Measurements from ENCODE around the gene NDUFB5.

- TF ChIP-seq RAD21 (IDR thresholded peaks at IDR 0.05; ENCODE audit: low read length) (no peak), GATA2 (CRISPR knock-in tag; IDR thresholded peaks at IDR 0.05) (no peak), RFX5 (IDR thresholded peaks at IDR 0.05; ENCODE audit: low read length) (no peak), YY1 (IDR thresholded peaks at IDR 0.05; ENCODE audit: low read depth) (no peak), TAF1 (IDR thresholded peaks at IDR 0.05; ENCODE audit: borderline replicate concordance, low read depth, low read length) (no peak), TCF12 (IDR thresholded peaks at IDR 0.05) (no peak), CHD2 (IDR thresholded peaks at IDR 0.05; ENCODE audit: low read length, partially characterized antibody) (no peak), IRF3 (IDR thresholded peaks at IDR 0.05; ENCODE audit: low read depth, low read length) (no peak), POLR2AphosphoS5 (IDR thresholded peaks at IDR 0.05; ENCODE audit: low read depth, low read length) (no peak), JUND (IDR thresholded peaks at IDR 0.05) (no peak)
- TF ChIP-seq, protein P1, sequence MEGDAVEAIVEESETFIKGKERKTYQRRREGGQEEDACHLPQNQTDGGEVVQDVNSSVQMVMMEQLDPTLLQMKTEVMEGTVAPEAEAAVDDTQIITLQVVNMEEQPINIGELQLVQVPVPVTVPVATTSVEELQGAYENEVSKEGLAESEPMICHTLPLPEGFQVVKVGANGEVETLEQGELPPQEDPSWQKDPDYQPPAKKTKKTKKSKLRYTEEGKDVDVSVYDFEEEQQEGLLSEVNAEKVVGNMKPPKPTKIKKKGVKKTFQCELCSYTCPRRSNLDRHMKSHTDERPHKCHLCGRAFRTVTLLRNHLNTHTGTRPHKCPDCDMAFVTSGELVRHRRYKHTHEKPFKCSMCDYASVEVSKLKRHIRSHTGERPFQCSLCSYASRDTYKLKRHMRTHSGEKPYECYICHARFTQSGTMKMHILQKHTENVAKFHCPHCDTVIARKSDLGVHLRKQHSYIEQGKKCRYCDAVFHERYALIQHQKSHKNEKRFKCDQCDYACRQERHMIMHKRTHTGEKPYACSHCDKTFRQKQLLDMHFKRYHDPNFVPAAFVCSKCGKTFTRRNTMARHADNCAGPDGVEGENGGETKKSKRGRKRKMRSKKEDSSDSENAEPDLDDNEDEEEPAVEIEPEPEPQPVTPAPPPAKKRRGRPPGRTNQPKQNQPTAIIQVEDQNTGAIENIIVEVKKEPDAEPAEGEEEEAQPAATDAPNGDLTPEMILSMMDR (IDR thresholded peaks at IDR 0.05) = no peak
- TF ChIP-seq, protein P2, sequence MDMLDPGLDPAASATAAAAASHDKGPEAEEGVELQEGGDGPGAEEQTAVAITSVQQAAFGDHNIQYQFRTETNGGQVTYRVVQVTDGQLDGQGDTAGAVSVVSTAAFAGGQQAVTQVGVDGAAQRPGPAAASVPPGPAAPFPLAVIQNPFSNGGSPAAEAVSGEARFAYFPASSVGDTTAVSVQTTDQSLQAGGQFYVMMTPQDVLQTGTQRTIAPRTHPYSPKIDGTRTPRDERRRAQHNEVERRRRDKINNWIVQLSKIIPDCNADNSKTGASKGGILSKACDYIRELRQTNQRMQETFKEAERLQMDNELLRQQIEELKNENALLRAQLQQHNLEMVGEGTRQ (IDR thresholded peaks at IDR 0.05; ENCODE audit: borderline replicate concordance, low read depth, low read length) = no peak
- TF ChIP-seq, protein P3, sequence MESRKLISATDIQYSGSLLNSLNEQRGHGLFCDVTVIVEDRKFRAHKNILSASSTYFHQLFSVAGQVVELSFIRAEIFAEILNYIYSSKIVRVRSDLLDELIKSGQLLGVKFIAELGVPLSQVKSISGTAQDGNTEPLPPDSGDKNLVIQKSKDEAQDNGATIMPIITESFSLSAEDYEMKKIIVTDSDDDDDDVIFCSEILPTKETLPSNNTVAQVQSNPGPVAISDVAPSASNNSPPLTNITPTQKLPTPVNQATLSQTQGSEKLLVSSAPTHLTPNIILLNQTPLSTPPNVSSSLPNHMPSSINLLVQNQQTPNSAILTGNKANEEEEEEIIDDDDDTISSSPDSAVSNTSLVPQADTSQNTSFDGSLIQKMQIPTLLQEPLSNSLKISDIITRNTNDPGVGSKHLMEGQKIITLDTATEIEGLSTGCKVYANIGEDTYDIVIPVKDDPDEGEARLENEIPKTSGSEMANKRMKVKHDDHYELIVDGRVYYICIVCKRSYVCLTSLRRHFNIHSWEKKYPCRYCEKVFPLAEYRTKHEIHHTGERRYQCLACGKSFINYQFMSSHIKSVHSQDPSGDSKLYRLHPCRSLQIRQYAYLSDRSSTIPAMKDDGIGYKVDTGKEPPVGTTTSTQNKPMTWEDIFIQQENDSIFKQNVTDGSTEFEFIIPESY (IDR thresholded peaks at IDR 0.05; ENCODE audit: borderline replicate concordance, low read depth) = no peak
- TF ChIP-seq, protein P4, sequence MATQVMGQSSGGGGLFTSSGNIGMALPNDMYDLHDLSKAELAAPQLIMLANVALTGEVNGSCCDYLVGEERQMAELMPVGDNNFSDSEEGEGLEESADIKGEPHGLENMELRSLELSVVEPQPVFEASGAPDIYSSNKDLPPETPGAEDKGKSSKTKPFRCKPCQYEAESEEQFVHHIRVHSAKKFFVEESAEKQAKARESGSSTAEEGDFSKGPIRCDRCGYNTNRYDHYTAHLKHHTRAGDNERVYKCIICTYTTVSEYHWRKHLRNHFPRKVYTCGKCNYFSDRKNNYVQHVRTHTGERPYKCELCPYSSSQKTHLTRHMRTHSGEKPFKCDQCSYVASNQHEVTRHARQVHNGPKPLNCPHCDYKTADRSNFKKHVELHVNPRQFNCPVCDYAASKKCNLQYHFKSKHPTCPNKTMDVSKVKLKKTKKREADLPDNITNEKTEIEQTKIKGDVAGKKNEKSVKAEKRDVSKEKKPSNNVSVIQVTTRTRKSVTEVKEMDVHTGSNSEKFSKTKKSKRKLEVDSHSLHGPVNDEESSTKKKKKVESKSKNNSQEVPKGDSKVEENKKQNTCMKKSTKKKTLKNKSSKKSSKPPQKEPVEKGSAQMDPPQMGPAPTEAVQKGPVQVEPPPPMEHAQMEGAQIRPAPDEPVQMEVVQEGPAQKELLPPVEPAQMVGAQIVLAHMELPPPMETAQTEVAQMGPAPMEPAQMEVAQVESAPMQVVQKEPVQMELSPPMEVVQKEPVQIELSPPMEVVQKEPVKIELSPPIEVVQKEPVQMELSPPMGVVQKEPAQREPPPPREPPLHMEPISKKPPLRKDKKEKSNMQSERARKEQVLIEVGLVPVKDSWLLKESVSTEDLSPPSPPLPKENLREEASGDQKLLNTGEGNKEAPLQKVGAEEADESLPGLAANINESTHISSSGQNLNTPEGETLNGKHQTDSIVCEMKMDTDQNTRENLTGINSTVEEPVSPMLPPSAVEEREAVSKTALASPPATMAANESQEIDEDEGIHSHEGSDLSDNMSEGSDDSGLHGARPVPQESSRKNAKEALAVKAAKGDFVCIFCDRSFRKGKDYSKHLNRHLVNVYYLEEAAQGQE (IDR thresholded peaks at IDR 0.05; ENCODE audit: low read depth, low read length) = no peak
These were observed 68.9 kb downstream of the NDUFB5 start for GRCh38 chr3:179673523-179673922.
